ENCODE data around the gene ACTBL2.

- TF ChIP-seq CTCF (IDR thresholded peaks at IDR 0.05; ENCODE audit: insufficient read depth, low read length) (no peak), POLR2AphosphoS5 (IDR thresholded peaks at IDR 0.05; ENCODE audit: low read depth) (no peak), GABPA (IDR thresholded peaks at IDR 0.05; ENCODE audit: low read depth) (no peak), REST (IDR thresholded peaks at IDR 0.05; ENCODE audit: insufficient replicate concordance, low read depth) (no peak), SPI1 (IDR thresholded peaks at IDR 0.05; ENCODE audit: borderline replicate concordance, low read depth) (no peak)
Measured at GRCh38 chr5:57455511-57456455, 26.8 kb downstream of the ACTBL2 start.

All from HL-60 (cell line).